Measurements from ENCODE around the gene POU6F2.
"Not testable (repeated sequence)": the region's sequence is repeated elsewhere in the genome, so short reads cannot be mapped to it uniquely, and the experiment has no call there.

The POU6F2 gene

DNA sequence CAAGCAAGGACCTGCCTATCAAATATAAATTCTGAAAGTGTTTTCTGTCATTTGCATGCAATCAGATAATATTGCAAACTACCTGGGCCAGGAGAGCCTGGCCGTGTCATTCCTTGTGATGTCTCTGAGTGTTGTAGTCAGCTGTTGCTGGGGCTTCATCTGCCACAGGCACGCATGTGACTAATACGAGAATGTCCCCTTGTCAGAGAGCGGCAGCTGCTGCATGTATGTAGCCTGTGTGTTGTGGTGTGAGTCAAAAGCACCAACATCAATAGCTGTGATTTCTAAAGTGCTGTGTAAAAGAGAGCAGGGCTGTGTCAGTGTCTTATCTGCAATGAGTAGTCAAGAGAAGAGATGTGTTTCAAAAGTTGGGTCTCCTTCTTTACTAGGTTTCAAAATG lies 155.4 kb downstream of the POU6F2 start:
- DNase-seq = no peak

DNA sequence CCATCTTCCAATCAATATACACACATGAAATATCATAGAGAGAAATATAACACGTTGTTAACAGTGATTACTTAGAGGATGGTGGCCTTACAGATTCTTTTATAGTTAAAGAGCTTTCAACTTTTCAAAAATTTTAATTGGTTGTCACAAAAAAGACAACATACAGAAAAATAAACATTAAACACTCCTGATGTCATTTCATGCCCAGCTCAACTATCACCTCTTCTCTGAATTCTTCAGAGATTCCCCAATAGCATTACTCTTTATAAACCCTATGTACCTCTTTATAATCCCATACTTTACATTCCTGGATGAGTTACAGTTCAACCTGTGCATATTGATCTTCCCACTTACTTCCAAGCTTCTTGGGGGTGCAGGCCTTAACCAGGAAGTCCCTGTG lies 159.8 kb downstream of the POU6F2 start:
- DNase-seq = no peak

DNA sequence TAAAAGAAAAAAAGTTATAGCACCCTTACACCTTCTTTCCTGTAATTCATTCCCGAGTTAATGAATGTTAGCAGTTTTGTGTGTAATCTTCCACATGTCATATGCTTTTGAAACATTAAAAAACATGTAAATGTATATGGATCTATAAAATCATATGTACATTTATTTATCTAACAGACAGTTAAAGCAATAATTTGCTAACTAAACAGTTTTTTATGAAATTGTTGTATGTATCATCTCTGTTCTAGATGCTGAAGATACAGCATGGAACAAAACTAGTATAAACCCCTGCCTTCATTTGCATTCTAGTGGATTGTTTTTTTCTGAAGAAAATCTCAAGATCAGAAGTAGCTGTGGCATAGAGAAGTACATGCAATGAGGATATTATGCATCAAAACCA lies 165.0 kb downstream of the POU6F2 start:
- no peak for DNase-seq

DNA sequence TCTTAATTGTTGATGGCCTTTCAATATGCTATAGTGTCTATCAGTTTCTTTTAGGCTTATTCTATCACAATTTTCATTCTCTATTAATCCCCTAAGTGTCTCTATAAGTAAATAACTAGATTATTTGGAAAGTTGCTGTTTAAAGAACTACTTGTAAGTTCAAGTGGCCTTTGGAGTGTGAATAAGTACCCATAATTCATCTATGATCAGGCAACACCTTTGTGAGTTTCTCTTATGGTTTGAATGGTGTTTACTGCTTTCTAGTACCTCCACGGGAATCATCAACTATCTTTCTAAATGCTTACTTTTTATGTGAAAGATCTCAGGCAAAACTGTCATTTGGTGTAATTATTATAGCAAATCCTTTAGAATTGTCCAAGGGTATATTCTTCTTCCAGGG lies 166.7 kb downstream of the POU6F2 start:
- no peak for DNase-seq

DNA sequence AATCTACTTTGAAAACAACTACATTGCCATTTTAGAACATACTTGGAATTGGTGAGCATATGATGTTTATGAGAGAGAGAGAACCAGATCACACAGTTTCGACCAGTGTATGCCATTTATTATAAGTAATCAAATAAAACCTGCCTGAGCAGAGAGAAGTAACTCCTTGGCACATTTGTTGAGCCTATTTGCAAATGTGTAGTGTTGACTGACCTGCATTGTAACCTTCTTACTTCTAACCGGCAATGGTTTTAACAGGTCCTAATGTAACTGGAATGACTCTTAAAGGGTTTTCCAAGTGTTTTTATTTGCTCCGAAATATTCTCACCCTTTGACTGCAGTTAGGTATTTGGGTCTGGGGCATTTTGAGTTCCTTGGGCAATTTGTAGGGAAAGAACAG lies 167.6 kb downstream of the POU6F2 start:
- no peak for DNase-seq

DNA sequence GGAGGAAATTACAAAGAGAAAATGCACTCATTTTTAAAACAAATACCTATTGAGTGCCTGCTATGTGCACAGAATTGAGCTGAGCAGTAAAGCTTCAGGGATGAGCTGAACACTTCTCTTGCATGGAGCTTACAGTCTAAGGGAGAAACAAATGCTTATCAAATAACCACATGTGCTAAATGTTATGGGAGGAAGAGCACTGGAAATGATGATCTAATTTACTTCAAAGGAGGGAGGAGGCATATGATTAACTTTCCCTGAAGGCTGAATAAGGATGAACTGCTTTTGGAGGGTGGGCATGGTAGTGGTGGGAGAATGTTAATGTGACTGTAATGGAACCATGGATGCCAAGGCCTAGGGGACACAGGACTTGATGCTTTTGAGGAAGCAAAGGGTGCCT lies 168.2 kb downstream of the POU6F2 start:
- DNase-seq = no peak

DNA sequence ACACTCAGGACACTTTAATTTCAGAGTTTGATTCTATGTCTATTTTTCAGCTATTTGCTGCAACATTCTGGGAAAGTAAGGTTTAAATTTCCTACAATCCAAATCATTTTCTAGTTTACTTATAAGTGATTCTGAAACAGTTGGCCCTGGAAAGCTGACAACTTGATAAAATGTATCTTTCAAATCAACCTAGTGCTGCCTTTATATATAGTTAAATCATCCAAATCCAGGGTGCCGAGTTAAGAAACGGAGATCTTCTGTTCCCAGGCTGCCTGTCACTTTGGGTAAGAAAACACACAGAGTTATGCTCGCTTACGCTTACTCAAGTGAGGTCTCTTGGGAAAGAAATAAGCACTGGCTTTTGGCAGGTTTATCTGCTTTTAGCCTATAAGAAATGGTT lies 175.0 kb downstream of the POU6F2 start:
- no peak for DNase-seq

DNA sequence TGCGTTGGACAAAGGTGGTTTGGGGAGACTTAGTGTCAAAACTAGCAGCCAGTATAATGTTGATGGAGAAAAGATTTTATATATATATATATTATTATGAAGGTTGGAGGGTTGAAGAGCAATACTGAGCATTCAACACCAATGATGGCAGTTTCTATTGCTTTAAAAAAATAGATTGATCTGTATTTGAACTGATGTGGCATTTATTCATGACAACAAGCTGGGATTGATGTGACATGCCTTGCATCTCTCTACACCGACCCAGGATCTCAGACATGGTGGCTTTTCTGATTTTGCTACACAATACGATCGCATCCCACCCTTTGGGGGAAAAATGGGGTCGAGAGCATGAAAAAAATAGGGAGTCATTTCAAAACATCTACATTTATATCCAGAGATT lies 175.4 kb downstream of the POU6F2 start:
- DNase-seq = no peak

DNA sequence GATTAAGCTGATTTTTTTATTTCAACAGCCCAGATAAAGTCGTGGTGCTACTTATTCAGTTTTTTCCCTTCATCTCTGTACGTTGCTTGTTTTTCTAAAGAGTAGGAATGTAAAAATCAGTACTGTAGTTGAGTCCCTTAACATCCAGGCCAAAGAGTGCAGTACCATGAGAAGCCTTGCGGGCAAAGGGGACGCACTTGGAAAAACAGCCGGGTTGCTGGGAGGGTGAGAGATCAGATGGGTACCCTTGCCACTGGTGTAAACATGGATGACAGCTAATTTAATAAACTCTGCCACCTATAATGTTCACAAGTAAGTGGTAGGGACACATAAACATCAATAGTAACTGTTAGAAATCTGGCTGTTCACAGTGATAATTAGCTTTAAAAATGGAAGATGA lies 175.9 kb downstream of the POU6F2 start:
- no peak for DNase-seq

DNA sequence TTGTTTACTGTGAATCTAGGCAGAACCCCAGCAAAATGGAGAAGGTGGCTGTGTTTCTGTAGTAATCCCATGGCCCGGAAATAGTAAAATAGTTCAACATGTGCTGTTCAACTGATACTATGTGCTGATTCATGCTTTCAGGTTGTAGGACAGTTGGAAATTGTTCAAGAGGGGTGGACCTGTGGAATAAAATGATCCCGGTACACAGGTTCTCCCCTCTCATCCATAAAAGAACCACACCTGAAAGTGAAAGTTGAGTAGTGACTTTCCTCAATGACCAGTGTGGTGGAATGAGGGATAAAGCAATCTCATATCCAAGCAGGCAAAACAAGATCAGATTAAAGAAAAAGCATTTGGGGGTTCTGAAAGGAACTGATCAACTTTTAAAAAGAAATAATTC lies 177.1 kb downstream of the POU6F2 start:
- DNase-seq = no peak

DNA sequence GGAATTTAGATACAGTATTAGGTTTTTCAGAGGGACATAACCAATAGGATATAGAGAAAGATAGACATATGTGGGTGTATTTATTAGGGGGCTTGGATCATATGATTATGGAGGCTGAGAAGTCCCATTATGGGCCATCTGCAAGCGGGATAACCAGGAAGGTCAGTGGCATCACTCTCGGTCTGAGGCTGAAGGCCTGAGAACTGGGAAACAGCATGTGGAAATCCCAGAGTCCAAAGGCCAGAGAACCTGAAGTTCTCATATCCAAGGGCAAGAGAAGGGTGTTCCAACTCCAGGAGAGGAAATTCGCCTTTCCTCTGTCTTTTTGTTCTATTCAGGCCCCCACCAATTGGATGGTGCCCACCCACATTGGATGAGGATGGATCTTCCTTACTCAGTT lies 180.7 kb downstream of the POU6F2 start:
- DNase-seq = no peak

DNA sequence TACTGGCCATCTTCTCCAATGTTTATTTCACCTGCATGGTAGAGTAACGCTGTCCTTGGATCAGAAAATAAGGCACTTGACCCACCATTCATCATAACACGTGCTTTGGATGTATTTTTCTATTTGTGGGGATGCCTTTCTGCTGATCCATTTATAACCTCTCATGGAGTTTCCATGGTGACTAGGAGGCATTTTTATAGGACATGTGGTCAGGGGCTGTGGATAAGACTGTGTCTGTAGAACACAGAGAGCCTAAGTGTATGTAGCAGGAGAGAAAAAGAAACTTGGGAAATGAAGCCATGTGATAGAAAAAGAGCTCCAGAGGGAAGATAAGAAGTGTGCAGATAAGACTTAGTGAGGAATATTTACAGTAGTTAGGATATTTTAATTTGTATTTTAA lies 184.2 kb downstream of the POU6F2 start:
- DNase-seq = no peak

DNA sequence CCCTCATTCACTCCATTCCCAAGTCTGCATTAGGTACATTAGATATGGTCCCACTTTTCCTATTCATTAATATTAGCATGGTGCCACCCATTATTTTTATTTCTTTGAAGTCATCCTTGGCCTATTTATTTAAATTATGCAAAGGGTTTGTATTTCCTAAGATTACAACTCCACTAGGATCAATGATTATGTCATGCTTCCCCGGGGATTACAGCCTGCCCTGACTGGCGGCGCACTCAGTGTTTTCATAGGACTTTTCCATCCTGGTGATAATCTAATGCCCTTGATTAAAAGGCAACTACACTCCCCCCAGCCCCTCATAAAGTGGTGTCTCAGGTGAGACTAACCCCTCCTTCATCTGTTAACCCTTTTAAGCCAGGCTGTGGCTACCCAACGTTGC lies 187.2 kb downstream of the POU6F2 start:
- no peak for DNase-seq

DNA sequence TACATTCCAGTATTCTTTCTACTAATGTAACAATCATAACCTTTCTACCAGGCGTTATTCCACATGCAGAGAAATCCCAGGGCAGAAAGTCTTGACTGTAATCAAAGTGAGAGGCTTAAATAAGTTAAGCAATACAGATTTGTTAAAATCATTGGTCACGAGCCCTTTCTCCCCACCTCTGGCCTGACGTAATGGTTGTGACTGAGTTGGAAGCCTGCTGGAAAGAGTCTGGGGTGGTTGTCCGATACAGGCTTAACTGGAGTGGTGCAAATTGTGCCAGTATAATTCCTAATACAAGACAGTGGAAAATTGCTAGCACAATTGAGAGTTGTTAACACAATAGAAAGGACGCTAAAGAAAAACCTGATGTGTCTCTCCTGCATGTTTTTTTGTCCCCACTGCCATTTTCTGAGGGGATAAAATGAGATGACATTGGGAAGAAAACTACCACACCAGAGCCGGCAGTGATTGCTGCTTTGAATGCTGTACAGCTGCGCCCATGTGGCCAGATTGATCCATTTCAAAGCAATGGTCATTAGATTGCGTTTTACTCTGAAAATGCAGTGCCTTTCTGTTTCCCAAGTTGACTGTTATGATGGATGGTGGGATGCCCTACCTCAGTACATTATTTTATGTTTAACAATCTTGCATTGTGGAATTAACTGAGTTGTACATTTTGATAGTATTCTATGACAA lies 190.8 kb downstream of the POU6F2 start:
- DNase-seq = no peak

DNA sequence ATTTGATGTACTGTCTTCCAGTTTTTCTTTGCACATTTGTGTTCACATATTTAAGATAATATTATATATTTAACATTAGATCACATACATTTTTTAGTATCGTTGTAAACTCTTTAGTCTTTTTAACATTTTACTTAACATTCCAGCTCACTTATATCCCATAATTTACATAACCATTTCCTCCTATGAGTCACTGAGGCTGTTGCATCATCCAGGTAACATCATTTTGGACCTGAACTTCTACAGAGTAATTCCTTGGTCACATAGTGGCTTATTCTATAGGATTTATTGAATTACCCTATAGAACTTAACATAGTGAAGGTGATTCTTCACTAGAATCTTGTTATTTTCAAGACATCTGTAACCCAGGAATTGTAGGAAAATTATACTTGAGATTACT lies 194.4 kb downstream of the POU6F2 start:
- DNase-seq = no peak

DNA sequence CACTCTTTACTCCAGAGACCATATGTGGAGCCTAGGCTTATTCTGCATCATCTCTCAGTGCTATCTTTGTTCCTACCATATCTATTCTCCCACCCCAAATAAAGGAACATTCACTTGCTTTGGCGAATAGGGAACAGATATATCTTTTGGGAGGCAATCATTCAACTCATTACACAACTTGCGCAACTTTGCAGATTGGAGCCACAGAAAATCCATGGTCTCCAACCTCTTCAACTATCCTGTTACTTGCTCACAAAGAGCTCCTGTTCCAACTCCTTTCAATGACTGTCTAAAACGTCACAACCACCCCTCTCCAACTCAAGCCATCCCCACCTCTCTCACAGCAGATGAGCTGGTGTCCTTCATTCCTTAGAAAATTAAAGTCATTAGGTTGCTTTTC lies 203.7 kb downstream of the POU6F2 start:
- no peak for DNase-seq

DNA sequence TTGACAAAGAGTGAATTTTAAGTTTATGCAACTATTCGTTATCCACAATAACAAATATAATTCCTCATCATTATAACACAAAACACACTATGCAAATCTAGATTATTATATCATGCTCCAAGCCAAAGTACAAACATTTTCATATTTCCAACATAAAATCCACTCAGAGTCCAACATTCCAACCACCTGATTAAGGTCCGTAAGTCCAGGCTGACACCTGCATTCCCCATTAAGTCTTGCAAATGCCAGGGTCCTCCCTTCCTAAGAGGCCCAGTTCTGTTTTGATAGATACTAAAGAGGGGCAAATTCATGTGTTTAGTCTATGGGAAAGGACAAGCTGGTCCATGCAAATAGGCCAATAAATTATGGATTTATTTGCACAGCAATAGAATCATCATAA lies 206.1 kb downstream of the POU6F2 start:
- no peak for DNase-seq

DNA sequence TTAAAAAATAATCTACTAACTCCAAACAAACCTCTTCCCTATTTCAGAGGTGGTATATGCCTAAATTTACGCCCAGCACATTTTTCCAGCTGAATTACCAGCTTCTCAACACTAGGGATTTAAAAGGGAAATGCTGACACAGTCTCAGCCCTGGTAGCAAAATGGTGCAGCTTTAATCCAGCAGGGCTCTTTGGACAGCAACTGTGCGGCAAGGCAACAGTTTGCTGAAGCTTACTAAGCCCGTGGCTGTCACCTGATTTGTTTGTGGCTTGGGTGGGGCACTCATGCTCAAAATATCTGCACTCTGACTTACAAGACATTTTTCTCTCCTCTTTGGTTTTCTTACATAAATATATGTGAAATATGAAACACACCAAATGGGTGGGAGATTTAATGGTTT lies 206.7 kb downstream of the POU6F2 start:
- DNase-seq = no peak

DNA sequence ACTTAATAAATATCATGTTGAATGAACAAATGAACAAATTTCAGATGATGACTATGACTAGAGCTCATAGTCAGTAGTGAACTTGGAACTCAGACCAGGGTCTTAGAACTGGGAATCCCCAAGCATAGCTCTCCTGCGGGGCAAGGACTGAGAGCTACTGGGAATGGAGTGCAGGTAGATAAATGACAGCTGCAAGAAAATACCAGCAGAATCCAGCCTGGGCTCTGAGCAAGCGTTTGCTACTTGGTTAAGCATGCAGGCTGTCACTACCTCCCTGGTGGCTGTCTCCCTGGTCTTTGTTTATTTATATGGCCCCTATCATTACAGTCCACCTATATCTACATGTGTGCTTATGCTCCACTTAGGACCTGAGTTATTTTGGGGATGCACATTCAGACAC lies 208.4 kb downstream of the POU6F2 start:
- no peak for DNase-seq

DNA sequence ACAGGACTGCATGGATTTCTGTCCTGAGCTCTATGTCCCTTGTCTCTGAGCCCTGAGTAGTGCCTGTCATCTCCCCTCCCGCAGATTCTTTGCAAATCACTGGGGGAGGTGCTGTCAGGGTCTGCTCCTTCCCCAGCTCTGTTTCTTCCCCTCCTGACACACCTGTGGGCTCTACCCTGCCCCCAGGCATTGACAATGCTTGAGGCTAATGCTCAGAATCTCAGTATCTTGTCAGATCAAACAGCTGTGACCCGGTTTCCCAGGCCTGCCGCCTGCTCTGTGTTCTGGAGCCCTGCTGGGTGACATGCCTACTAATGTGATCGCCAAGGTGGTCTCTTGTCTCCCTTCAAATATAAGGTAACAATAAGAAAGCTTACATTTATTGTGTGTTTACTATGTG lies 209.0 kb downstream of the POU6F2 start:
- DNase-seq = no peak

DNA sequence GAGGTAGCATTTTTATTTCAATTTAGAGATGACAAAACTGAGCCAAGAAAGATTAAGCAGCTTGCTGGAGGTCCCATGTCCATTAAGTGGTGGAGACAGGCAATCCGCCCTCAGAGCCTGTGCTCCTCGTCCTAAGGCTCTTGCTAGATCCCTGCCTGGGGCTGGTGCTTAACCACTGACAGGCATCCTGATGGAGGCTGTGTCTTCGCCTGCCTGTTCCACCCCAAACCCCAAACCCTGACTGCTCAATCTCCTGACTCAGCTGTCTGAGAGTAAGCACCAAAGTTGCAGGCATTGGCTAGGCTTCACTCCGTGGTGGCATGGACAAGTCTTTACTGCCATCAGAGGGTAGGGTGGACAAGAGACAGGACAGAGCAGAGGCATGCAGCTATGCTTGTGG lies 209.4 kb downstream of the POU6F2 start:
- DNase-seq = no peak

DNA sequence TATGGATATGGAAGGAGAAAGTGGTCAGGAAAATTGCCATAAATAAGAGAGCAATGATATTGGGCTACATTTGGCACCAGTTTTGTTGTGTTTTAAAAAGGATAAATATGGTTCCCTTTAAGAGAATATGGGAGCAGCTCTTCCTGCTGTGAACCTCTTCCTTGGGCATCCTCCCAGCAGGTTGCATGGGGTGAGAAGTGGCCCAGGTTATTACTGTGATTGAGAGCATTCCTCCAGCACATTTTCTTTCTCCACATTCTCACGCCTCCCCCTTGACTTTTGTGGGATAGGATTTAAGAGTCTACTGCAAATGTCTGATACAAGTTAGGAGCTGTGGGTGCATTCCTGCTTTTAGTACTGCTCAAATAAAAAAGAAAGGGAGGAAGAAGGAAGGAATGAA lies 214.8 kb downstream of the POU6F2 start:
- no peak for DNase-seq

DNA sequence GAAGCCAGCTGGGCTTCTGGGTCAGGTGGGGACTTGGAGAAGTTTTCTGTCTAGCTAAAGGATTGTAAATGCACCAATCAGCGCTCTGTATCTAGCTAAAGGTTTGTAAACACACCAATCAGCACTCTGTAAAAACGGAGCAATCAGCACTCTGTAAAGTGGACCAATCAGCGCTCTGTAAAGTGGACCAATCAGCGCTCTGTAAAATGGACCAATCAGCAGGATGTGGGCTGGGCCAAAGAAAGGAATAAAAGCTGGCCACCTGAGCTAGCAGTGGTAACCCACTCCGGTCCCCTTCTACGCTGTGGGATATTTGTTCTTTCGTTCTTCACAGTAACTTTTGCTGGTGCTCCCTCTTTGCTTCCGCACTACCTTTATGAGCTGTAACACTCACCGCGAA lies 216.7 kb downstream of the POU6F2 start:
- not testable (repeated sequence) for DNase-seq

DNA sequence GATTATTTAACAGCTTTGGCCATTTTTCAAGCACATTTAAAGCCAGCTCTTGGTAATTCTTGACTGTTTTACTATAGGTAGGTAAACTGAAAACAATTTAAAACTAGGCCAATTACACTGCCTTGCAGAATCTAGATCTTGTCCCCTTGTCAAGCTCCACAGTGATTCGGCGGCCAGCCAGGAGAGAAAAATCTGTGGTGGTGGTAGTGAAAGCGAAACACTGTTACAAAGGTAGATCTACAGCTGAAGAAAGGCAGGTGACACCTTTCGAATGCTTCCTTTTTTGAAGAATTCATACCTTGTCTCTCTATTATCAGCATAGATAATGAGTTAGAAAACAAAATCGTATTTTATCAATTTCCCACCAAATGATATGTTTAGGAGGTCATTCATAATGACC lies 218.3 kb downstream of the POU6F2 start:
- no peak for DNase-seq

DNA sequence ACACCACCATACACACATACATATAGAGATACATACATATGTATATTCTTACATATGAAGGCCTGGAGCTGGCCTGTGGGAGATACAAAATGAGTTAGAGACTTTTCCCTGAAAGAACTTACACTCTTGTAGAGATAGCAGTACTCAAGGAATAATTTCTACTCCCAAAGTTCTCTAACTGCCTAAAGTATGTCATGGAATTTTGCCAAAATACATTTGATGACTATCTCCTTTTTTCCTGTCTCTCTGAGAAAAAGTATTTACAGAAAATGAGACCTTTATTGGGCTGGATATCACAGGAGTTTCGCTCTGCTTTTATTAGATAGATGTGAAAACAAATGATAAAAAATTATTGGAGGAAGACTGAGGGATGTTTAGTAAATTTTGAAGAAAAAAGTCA lies 220.1 kb downstream of the POU6F2 start:
- DNase-seq = no peak

DNA sequence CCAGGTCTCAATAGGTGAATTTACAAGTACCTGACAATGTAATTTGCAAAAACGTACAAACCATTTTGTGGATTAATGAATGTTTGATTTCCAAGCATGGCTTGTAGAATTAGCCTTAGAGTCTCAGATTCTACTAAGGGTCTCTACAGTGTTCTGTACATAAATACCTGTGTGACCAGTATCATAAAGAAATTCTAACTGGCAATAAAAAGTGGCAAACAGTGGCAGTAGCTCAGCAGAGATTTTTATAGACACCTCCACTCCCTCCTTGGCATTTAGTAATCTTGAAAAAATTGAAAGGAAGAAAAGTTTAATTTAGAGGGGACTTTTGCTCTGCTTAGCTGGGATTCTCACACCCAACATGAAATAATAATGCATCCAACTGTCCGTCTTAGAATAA lies 220.8 kb downstream of the POU6F2 start:
- DNase-seq = no peak

Measured in activated T-cell treated with anti-CD3 and anti-CD28 coated beads, Interleukin-2, amount 50 U/mL, for 48 hours (primary cell).